Measurements from ENCODE around the gene IRS1.

The IRS1 gene

GRCh38 chr2:226845386-226846116 lies 45.9 kb upstream of the IRS1 start:
- TF ChIP-seq TAF1 (IDR thresholded peaks at IDR 0.05; ENCODE audit: borderline replicate concordance, insufficient read depth, low read length) (no peak), REST (IDR thresholded peaks at IDR 0.05; ENCODE audit: insufficient read depth in 1 of 2, low read depth in 2 of 2, low read length in 2 of 2) (no peak), SIN3A (IDR thresholded peaks at IDR 0.05; ENCODE audit: borderline replicate concordance, insufficient read depth, low read length) (no peak), FOXP2 (optimal IDR thresholded peaks at IDR 0.05; ENCODE audit: borderline replicate concordance, extremely low read depth, extremely low read length, insufficient read depth) (no peak), POLR2AphosphoS5 (IDR thresholded peaks at IDR 0.05; ENCODE audit: low read depth, low read length) (no peak)

GRCh38 chr2:226839951-226840350 lies 40.3 kb upstream of the IRS1 start:
- TF ChIP-seq SIN3A (IDR thresholded peaks at IDR 0.05; ENCODE audit: borderline replicate concordance, insufficient read depth, low read length) (no peak), FOXP2 (optimal IDR thresholded peaks at IDR 0.05; ENCODE audit: borderline replicate concordance, extremely low read depth, extremely low read length, insufficient read depth) (no peak), POLR2AphosphoS5 (IDR thresholded peaks at IDR 0.05; ENCODE audit: low read depth, low read length) (no peak), REST (IDR thresholded peaks at IDR 0.05; ENCODE audit: insufficient read depth in 1 of 2, low read depth in 2 of 2, low read length in 2 of 2) (no peak), TAF1 (IDR thresholded peaks at IDR 0.05; ENCODE audit: borderline replicate concordance, insufficient read depth, low read length) (no peak)

- no peak for TF ChIP-seq SIN3A (IDR thresholded peaks at IDR 0.05; ENCODE audit: borderline replicate concordance, insufficient read depth, low read length)
- no peak for TF ChIP-seq POLR2AphosphoS5 (IDR thresholded peaks at IDR 0.05; ENCODE audit: low read depth, low read length)
- TF ChIP-seq FOXP2 (optimal IDR thresholded peaks at IDR 0.05; ENCODE audit: borderline replicate concordance, extremely low read depth, extremely low read length, insufficient read depth): no peak
- TF ChIP-seq REST (IDR thresholded peaks at IDR 0.05; ENCODE audit: insufficient read depth in 1 of 2, low read depth in 2 of 2, low read length in 2 of 2): no peak
- no peak for TF ChIP-seq TAF1 (IDR thresholded peaks at IDR 0.05; ENCODE audit: borderline replicate concordance, insufficient read depth, low read length)
Measured at GRCh38 chr2:226839161-226839560, 39.5 kb upstream of the IRS1 start.

- TF ChIP-seq POLR2AphosphoS5 (IDR thresholded peaks at IDR 0.05; ENCODE audit: low read depth, low read length) (no peak), SIN3A (IDR thresholded peaks at IDR 0.05; ENCODE audit: borderline replicate concordance, insufficient read depth, low read length) (no peak), REST (IDR thresholded peaks at IDR 0.05; ENCODE audit: insufficient read depth in 1 of 2, low read depth in 2 of 2, low read length in 2 of 2) (no peak), TAF1 (IDR thresholded peaks at IDR 0.05; ENCODE audit: borderline replicate concordance, insufficient read depth, low read length) (no peak), FOXP2 (optimal IDR thresholded peaks at IDR 0.05; ENCODE audit: borderline replicate concordance, extremely low read depth, extremely low read length, insufficient read depth) (no peak)
Measured at GRCh38 chr2:226838722-226839121, 39.1 kb upstream of the IRS1 start.
